ENCODE measurements around the gene NBPF20. TPM values are rescaled to one million over a fixed set of nuclear protein-coding genes. Genes with fewer than 3 reads are reported as not detected.
"Not testable (repeated sequence)": the region's sequence is repeated elsewhere in the genome, so short reads cannot be mapped to it uniquely, and the experiment has no call there.

Gene NBPF20
- total and polyA plus RNA-seq, 2 experiments from 2014 or later, result 1.3 to 4.0 TPM

- not testable (repeated sequence) for H3K9me2 ChIP-seq (replicated peaks; ENCODE audit: insufficient read depth); DNase-seq (ENCODE audit: low spot score); H3K4me3 ChIP-seq; H3K9me3 ChIP-seq (ENCODE audit: low read depth); H3K4me1 ChIP-seq (ENCODE audit: insufficient read depth); H3K79me2 ChIP-seq; H4K20me1 ChIP-seq (ENCODE audit: insufficient read depth, poor library complexity, severe bottlenecking); H3K27ac ChIP-seq; H3K4me2 ChIP-seq; H3K36me3 ChIP-seq (replicated peaks; ENCODE audit: insufficient read depth, low read depth); H2AFZ ChIP-seq
- H3K27me3 ChIP-seq, result peaks cover 39% of the 10 kb centered on the region
- WGBS (ENCODE audit: low lambda C conversion rate, missing lambda C conversion rate), result 3% methylated on average over 9 of the region's 15 CpGs
- peak; percentile 24 for TF ChIP-seq EZH2 (IDR thresholded peaks at IDR 0.05; ENCODE audit: borderline replicate concordance)
These were observed 5.4 kb upstream of the NBPF20 start for GRCh38 chr1:145430830-145431229.

- DNase-seq (ENCODE audit: low spot score); H3K9me3 ChIP-seq (ENCODE audit: low read depth); H3K36me3 ChIP-seq (replicated peaks; ENCODE audit: insufficient read depth, low read depth); H4K20me1 ChIP-seq (ENCODE audit: insufficient read depth, poor library complexity, severe bottlenecking); H3K9me2 ChIP-seq (replicated peaks; ENCODE audit: insufficient read depth); H3K27ac ChIP-seq; H3K4me1 ChIP-seq (ENCODE audit: insufficient read depth); H2AFZ ChIP-seq; H3K4me2 ChIP-seq; H3K79me2 ChIP-seq; H3K4me3 ChIP-seq: not testable (repeated sequence)
- H3K27me3 ChIP-seq, result peaks cover 39% of the 10 kb centered on the region
- WGBS (ENCODE audit: low lambda C conversion rate, missing lambda C conversion rate), result 100% methylated on average over 1 of the region's 1 CpG
These were observed 3.9 kb upstream of the NBPF20 start for GRCh38 chr1:145429329-145429728.

DNA sequence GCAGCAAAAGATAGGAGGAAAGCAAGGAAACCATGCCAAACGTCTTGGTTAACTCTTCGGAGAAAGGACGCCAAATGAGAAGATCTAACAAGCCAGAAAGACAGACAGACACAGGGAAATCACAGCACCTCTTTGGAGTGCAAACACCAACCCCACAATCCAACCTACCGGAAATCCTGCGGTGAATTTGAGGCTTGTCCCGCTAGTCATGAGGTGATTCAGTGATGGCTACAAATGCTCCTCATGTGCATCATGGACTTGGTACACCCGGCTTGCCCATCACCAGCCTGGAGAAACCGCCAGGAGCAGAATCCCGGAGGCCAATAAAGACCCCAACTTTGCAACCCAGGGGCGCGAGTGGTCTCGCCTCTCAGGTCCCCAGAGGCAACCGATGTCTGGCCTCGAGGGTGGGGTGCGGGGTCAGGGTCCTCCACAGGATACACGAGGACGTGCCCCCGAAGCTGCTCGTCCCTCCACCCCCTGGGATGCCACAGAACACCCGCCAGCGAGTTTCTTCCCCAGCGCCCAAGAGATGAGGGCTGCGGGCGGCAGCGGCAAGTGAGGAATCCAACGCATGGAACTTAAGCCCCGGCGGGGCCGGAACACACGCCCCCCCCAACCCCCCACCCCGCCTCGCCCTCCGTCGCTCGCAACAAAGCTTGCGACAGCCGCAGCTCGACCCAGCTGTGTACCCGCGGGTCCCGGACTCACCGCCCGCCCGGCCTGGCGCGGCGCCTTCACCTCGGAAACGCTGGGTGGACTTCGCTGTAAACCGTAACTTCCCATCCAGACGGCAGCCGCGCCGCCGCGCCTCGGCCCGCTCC is 579 bp downstream of the NBPF20 start:
- peaks cover 24% of the 10 kb centered on the region for H3K27me3 ChIP-seq
- 4% methylated on average over 18 of the region's 59 CpGs for WGBS (ENCODE audit: low lambda C conversion rate, missing lambda C conversion rate)
- peak overlapping the region; percentile 77 for H2AFZ ChIP-seq
- H3K4me1 ChIP-seq (ENCODE audit: insufficient read depth); H3K36me3 ChIP-seq (replicated peaks; ENCODE audit: insufficient read depth, low read depth); H3K79me2 ChIP-seq; DNase-seq (ENCODE audit: low spot score); H3K9me2 ChIP-seq (replicated peaks; ENCODE audit: insufficient read depth); H3K27ac ChIP-seq; H4K20me1 ChIP-seq (ENCODE audit: insufficient read depth, poor library complexity, severe bottlenecking); H3K9me3 ChIP-seq (ENCODE audit: low read depth): not testable (repeated sequence)
- peak overlapping the region; percentile 86 for H3K4me2 ChIP-seq
- peak overlapping the region; percentile 66 for H3K4me3 ChIP-seq

DNA sequence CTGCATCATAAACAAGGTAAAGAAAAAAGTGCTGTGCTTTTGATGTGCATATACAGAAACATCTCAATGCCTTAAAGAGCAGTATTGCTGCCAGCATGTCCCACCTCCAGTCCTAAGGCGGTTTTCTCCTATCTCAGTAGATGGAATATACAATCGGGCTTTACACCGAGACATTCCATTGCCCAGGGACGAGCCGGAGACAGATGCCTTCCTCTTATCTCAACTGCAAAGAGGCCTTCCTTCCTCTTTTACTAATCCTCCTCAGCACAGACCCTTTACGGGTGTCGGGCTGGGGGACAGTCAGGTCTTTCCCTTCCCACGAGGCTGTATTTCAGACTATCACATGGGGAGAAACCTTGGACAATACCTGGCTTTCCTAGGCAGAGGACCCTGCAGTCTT is 10.3 kb downstream of the NBPF20 start:
- H3K9me3 ChIP-seq (ENCODE audit: low read depth), result not testable (repeated sequence)

GRCh38 chr1:145407266-145407665 is 18.1 kb downstream of the NBPF20 start:
- not testable (repeated sequence) for DNase-seq (ENCODE audit: low spot score); H3K4me2 ChIP-seq; H3K79me2 ChIP-seq; H3K27ac ChIP-seq; H2AFZ ChIP-seq; H3K4me1 ChIP-seq (ENCODE audit: insufficient read depth); H3K27me3 ChIP-seq; H3K4me3 ChIP-seq; H3K9me3 ChIP-seq (ENCODE audit: low read depth); H3K9me2 ChIP-seq (replicated peaks; ENCODE audit: insufficient read depth); H3K36me3 ChIP-seq (replicated peaks; ENCODE audit: insufficient read depth, low read depth); H4K20me1 ChIP-seq (ENCODE audit: insufficient read depth, poor library complexity, severe bottlenecking)
- 99% methylated on average over 12 of the region's 14 CpGs for WGBS (ENCODE audit: low lambda C conversion rate, missing lambda C conversion rate)

More for the DNA sequence above, 10.3 kb downstream of the NBPF20 start:
- H2AFZ ChIP-seq; H3K4me3 ChIP-seq; H3K27ac ChIP-seq; H4K20me1 ChIP-seq (ENCODE audit: insufficient read depth, poor library complexity, severe bottlenecking); H3K36me3 ChIP-seq (replicated peaks; ENCODE audit: insufficient read depth, low read depth); H3K27me3 ChIP-seq; H3K4me2 ChIP-seq; H3K9me2 ChIP-seq (replicated peaks; ENCODE audit: insufficient read depth); H3K79me2 ChIP-seq; DNase-seq (ENCODE audit: low spot score); H3K4me1 ChIP-seq (ENCODE audit: insufficient read depth): not testable (repeated sequence)
- WGBS (ENCODE audit: low lambda C conversion rate, missing lambda C conversion rate), result 19% methylated on average over 7 of the region's 8 CpGs

- not testable (repeated sequence) for H3K9me2 ChIP-seq (replicated peaks; ENCODE audit: insufficient read depth); H3K9me3 ChIP-seq (ENCODE audit: low read depth); H4K20me1 ChIP-seq (ENCODE audit: insufficient read depth, poor library complexity, severe bottlenecking); H3K27me3 ChIP-seq; DNase-seq (ENCODE audit: low spot score); H3K4me1 ChIP-seq (ENCODE audit: insufficient read depth); H3K36me3 ChIP-seq (replicated peaks; ENCODE audit: insufficient read depth, low read depth); H3K27ac ChIP-seq; H3K4me3 ChIP-seq; H3K4me2 ChIP-seq; H3K79me2 ChIP-seq; H2AFZ ChIP-seq
- 31% methylated on average over 6 of the region's 7 CpGs for WGBS (ENCODE audit: low lambda C conversion rate, missing lambda C conversion rate)
- peak; percentile 4 for TF ChIP-seq CTCF (IDR thresholded peaks at IDR 0.05; ENCODE audit: poor library complexity)
These were observed 20.5 kb downstream of the NBPF20 start for GRCh38 chr1:145404949-145405348.

DNA sequence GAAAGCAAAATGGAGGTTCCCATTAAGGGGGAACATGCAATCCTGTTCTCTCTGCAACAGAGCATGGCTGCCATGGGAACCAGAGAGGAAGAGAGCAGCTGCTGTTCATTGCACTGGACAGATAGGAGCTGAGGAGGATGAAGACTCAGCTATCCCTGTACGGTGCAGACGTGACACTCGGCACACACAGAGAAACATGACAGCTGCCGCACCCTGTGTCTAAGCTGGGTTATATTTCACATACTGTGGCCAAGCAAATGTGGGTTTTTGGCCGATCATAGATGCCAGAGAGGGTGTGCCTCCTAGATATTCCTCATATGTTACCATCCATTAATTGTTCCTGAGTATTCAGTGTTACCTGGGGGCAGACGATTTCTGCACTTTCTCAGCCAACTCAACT is 24.7 kb downstream of the NBPF20 start:
- not testable (repeated sequence) for H4K20me1 ChIP-seq (ENCODE audit: insufficient read depth, poor library complexity, severe bottlenecking); H3K9me2 ChIP-seq (replicated peaks; ENCODE audit: insufficient read depth); H3K79me2 ChIP-seq; DNase-seq (ENCODE audit: low spot score); H3K4me2 ChIP-seq; H2AFZ ChIP-seq; H3K9me3 ChIP-seq (ENCODE audit: low read depth); H3K4me3 ChIP-seq; H3K4me1 ChIP-seq (ENCODE audit: insufficient read depth); H3K27me3 ChIP-seq; H3K27ac ChIP-seq; H3K36me3 ChIP-seq (replicated peaks; ENCODE audit: insufficient read depth, low read depth)
- over 99% methylated on average over 6 of the region's 6 CpGs for WGBS (ENCODE audit: low lambda C conversion rate, missing lambda C conversion rate)

Measured in hepatocyte (in vitro differentiated cells).